Embryonic facial prominence (tissue), 1 donor: ENCODE results near the gene ZNF629.

Experiments
- DNase-seq: peaks from one replicate; pipeline ENCODE4 v3.0.0-alpha.2; 2016; ENCODE audit errors: extremely low spot score

ZNF629 gene

DNA sequence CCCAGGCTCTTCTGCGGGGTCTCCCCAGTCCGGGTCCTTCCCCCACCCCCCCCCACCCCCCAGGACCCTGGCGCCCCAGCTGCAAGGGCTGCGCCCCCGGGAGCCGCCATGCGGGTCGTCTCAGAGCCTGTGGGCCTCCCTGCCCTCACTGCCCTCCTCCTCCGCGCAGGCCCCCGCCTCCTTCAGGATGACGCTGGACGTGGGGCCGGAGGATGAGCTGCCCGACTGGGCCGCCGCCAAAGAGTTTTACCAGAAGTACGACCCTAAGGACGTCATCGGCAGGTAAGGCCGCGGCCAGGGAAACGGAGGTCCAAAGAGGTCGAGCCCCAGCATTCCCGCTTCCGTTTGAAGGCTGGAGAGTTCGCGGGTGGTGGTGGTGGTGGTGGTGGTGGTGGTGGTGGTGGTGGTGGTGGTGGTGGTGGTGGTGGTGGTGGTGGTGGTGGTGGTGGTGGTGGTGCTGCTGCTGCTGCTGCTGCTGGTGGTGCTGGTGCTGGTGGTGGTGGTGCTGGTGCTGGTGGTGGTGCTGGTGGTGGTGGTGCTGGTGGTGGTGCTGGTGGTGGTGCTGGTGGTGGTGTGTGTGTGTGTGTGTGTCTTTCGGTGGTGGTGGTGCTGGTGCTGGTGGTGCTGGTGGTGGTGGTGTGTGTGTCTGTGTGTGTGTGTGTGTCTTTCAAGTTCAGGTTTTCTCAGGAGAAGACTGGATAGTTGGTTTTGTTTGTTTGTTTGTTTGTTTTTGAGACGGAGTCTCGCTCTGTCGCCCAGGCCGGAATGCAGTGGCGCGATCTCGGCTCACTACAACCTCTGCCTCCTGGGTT is 38.2 kb downstream of the ZNF629 start:
- no peak for DNase-seq

DNA sequence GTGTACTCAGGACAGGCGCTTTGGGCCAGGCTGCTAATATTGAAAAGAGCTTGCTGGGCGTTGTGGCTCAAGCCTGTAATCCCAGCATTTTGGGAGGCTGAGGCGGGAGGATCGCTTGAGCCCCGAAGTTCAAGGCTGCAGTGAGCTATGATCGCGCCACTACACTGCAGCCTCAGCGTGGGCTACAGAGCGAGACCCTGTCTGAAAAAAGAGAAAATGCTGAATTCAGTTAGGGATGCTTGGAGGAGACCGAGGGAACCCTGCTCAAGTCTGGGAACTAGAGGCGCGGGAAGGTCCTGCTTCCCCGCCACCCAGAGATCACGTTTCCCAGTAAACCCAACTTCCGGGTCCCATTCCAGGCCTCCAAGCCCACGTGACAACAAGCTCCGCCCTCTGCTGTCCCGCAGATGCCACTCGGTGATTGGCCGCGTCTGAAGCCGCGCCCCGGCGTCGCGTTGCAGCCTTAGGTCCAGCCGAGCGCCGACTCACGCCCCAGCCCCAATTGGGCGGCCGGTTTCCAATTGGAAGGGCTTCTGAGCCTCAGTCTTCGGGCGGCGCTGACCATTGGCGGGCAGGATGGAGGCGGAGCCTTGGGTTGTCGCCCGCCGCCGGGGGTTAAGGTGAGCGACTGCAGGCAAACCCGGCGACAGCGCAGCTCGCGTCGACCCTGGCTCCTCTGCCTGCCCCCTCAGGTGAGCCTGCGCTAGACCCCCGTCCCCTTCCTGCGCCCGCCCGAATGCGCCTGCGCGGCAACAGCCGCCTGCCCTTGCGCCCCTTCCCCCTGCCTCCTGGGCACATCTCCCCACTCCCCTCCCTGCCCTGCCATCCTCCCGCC is 39.0 kb downstream of the ZNF629 start, which contains the start of gene PHKG2:
Gene PHKG2, plus strand, starts transcription at position 627 of the 835 bp plus-strand sequence. CDS start 396 bp downstream, outside the sequence.
- DNase-seq: peak; percentile 96

GRCh38 chr16:30747331-30747730 is 39.7 kb downstream of the ZNF629 start:
- DNase-seq: no peak

- DNase-seq: no peak
Measured at GRCh38 chr16:30746638-30747175, 40.3 kb downstream of the ZNF629 start.

DNA sequence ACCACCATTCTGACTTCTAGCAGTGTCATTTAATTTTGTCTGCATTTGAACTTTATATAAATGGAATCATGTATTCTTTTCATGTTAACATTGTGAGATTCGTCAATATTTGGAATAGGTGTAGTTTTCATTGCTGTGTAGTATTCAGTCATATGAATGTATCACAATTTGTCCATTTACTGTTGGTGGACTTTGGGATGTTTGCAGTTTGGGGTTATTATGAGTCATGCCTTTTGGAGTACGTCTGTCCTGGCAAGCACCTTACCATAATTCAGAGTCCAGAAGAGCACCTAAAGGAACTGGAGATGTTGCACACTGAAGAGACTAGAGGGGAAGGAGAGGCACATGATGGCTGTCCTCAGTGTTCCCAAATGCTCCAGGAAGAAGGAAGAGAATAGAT is 41.9 kb downstream of the ZNF629 start:
- DNase-seq: no peak

DNA sequence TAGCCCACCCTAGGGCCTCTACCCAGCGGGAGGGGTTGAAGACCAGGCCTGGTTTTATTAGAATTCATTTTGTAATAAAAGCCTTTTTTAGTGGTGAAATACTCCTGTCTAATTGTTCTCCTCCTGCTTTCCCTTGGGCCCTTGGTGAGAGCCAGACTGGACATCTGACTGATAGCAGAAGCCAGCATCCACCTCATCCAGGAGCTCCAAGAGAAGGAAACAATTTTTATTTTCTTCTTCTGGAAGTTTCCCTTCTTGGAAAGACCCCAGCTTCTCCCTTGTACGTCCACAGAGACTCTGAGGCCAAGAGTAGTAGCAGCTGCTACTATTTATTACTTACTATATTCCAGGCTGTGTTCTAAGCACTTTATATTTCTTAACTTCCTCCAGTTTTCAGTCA is 42.8 kb downstream of the ZNF629 start:
- DNase-seq: no peak

DNA sequence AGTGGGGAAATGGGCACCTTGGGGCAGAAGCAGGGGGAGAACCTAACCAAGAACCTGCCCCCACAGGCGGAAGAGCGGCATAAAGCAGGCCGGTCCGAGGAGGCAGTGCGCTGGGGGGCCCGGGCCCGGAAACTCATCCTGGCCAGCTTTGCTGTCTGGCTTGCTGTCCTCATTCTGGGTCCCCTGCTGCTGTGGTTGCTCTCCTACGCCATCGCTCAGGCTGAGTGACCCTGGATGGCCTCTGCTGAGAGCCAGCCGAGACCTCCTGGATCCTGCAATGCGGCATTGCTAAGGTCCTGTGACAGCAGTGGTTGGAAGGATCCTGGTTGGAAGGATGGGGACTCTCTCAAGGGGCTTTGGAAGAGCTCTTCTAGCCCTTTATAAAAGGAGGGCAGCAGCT is 43.3 kb downstream of the ZNF629 start:
- DNase-seq: no peak

DNA sequence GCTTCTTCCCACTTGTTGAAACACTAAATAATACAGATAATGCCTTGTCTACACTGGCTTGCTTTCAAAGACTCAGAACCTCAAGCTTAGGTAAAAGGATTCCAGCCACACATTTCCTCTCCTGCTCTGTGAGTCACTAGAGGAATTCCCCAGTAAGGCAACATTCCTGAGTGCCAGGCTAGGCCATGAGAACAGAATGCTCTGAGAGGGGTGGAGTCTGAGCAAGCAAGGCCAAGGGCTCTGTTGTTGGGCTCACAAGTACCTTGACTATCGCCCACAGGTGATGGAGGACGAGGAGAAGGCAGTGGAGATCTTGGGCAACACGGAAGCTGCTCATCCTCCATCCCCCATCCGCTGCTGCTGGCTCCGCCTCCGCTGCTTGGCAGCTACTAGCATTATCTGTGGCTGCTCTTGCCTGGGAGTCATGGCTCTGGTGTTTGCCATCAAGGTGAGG is 45.5 kb downstream of the ZNF629 start:
- no peak for DNase-seq

DNA sequence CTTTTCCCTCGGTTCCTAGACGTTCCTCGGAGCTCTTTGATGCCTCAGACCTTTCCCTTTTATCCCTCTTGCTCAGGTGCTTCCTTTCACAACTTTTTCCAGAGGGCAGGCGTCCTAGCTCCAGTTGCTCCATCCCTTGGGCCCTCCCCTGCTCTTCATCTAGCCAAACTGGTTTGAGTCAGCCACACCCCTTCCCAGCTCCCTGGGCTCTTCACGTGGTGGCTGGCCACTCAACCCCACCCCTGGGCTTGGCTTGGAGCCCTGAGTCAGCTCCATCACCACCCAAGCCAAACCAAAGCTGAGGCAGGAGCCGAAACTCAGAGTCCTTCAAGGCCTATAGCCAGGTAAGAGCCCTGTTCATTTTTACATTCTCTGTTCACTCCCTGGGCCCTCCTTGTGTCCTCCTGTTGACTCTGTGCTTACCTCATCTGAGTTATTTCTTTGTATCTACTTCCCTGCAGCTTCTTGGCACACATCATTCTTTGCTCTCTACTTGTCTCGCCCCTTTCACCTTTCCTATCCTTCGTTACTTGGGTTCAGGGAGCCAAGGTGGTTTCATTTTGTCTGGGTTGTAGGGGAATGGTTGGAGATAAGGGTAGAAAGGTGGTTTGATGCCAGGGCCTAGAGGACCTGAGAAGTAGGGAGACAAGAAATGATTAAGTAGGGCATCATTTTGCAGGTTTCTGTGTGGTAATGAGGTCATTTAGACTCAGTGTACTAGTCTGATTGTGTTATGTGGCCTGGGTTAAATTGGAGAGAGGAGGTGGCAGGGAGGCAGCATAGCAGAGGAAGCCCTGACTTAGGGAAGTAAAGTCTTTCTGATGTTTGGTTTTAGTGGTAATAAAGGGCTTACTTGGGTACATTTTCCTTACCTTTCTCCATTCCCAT is 46.4 kb downstream of the ZNF629 start:
- DNase-seq: no peak

- DNase-seq: no peak
Measured at GRCh38 chr16:30738984-30739951, 47.7 kb downstream of the ZNF629 start.

DNA sequence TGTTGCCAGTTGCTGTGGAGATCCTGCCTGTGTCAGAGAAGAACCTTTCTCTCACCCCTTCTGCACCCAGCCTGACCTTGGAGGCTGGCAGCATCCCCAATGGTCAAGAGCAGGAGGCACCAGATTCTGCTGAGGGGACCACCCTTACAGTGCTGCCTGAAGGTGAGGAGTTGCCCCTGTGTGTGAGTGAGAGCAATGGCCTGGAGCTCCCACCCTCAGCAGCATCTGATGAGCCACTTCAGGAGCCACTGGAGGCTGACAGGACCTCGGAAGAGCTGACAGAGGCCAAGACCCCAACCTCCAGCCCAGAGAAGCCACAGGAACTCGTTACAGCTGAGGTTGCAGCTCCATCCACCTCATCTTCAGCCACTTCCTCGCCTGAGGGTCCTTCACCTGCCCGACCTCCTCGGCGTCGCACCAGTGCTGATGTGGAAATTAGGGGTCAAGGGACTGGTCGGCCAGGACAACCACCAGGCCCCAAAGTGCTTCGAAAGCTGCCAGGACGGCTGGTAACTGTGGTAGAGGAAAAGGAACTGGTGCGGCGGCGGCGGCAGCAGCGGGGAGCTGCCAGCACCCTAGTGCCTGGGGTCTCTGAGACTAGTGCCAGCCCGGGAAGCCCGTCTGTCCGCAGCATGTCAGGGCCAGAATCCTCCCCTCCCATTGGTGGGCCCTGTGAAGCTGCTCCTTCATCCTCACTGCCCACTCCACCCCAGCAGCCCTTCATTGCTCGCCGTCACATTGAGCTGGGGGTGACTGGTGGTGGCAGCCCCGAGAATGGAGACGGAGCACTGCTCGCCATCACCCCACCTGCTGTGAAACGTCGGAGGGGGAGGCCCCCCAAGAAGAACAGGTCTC is 49.0 kb downstream of the ZNF629 start:
- no peak for DNase-seq

DNA sequence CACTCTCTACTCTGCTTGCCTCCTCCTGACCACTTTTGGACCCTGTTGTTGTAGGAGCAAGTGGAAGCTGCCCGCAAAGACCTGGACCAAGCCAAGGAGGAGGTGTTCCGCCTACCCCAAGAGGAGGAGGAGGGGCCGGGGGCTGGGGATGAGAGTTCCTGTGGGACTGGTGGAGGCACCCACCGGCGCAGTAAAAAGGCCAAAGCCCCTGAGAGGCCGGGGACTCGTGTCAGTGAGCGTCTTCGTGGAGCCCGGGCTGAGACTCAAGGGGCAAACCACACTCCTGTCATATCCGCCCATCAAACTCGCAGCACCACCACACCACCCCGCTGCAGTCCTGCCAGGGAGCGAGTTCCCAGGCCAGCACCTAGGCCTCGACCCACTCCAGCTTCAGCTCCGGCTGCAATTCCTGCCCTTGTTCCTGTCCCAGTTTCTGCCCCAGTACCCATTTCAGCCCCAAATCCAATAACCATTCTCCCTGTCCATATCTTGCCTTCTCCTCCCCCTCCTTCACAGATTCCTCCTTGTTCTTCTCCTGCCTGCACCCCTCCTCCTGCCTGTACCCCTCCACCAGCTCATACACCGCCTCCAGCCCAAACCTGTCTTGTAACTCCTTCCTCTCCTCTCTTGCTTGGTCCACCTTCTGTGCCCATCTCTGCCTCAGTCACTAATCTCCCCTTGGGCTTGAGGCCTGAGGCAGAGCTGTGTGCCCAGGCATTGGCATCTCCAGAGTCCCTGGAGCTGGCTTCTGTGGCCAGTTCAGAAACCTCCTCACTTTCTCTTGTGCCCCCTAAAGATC is 49.8 kb downstream of the ZNF629 start:
- no peak for DNase-seq

GRCh38 chr16:30731411-30731810 is 55.6 kb downstream of the ZNF629 start:
- DNase-seq: no peak

DNA sequence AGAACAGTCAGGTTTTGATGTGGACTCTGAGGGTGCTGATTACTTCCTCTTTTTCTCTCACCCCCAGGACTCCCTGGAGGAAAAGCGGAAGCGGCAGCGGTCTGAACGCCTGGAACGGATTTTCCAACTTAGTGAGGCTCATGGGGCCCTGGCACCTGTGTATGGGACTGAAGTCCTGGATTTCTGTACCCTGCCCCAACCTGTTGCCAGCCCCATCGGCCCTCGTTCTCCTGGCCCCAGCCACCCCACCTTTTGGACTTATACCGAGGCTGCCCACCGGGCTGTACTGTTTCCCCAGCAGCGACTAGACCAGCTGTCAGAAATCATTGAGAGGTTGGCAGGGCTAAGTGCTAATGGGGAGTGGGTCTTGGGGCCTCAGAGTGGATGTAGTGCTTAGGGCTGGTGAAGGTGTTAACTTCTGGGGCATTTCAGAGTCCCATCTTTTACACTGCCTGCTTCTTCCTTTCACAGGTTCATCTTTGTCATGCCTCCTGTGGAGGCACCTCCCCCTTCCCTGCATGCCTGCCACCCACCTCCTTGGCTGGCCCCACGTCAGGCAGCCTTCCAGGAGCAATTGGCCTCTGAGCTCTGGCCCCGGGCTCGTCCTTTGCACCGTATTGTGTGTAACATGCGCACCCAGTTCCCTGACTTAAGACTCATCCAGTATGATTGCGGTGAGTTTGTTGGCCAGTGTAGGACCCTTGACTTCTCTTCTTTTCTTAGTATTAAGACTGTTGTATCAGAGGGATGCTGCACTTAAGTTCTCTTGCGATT is 57.9 kb downstream of the ZNF629 start:
- DNase-seq: no peak
